Liver (tissue), 9 donors: ENCODE data around the gene UMAD1. TPM values are rescaled to one million over a fixed set of nuclear protein-coding genes. Genes with fewer than 3 reads are reported as not detected.
A peak's percentile ranks its signal among the peaks of the same experiment; 100 is the strongest.

Experiments
- DNase-seq: peaks from one replicate; pipeline ENCODE4 v3.0.0-alpha.2; 2017; ENCODE audit warnings: low spot score
- H3K27ac ChIP-seq, 2 donors: one replicate each; pipeline ENCODE4 v1.7.0; 2013; ENCODE audit warnings: inconsistent platforms in 2 of 2, low read length in 2 of 2, control low read depth in 1 of 2, low read depth in 1 of 2, mild to moderate bottlenecking in 1 of 2
- H3K27me3 ChIP-seq, 4 donors: one replicate each; pipeline versions ENCODE4 v1.6.1 to v1.7.0; 2013; ENCODE audit warnings: low read length in 3 of 4, inconsistent platforms in 1 of 4, mild to moderate bottlenecking in 1 of 4, moderate library complexity in 1 of 4; ENCODE audit not compliant: control insufficient read depth in 4 of 4, insufficient read depth in 4 of 4
- H3K36me3 ChIP-seq, 4 donors: one replicate each; pipeline versions ENCODE4 v1.6.1 to v1.7.0; 2013; ENCODE audit warnings: low read length in 3 of 4, mild to moderate bottlenecking in 3 of 4, low read depth in 1 of 4, moderate library complexity in 1 of 4; ENCODE audit not compliant: control insufficient read depth in 4 of 4, insufficient read depth in 3 of 4
- H3K4me1 ChIP-seq, 4 donors: one replicate each; pipeline versions ENCODE4 v1.6.1 to v1.7.0; 2013; ENCODE audit warnings: low read length in 3 of 4, mild to moderate bottlenecking in 3 of 4, moderate library complexity in 1 of 4; ENCODE audit not compliant: control insufficient read depth in 4 of 4, insufficient read depth in 4 of 4
- H3K4me3 ChIP-seq, 3 donors: one replicate each; pipeline versions ENCODE4 v1.6.1 to v1.7.0; 2013; ENCODE audit warnings: low read length in 3 of 3, control low read depth in 1 of 3, low read depth in 1 of 3, mild to moderate bottlenecking in 1 of 3
- H3K9ac ChIP-seq, 2 donors: one replicate each; pipeline ENCODE4 v1.7.0; 2013; ENCODE audit warnings: low read length in 2 of 2, mild to moderate bottlenecking in 2 of 2, moderate library complexity in 2 of 2, control low read depth in 1 of 2, low read depth in 1 of 2
- H3K9me3 ChIP-seq, 4 donors: one replicate each; pipeline versions ENCODE4 v1.6.1 to v1.7.0; 2013; ENCODE audit warnings: low read length in 3 of 4; ENCODE audit not compliant: control insufficient read depth in 4 of 4
- EGR1 ChIP-seq, 2 donors: IDR thresholded peaks; 2 replicates each; pipeline ENCODE4 v1.6.1; 2016 to 2018; ENCODE audit warnings: antibody characterized with exemption in 2 of 2, low read depth in 2 of 2
- FOXA1 ChIP-seq: IDR thresholded peaks from 2 replicates; pipeline ENCODE4 v1.6.1; 2016; ENCODE audit warnings: antibody characterized with exemption
- FOXA2 ChIP-seq: IDR thresholded peaks from 2 replicates; pipeline ENCODE4 v1.6.1; 2016; ENCODE audit warnings: antibody characterized with exemption
- GABPA ChIP-seq, 2 donors: IDR thresholded peaks in 1 of 2; conservative IDR thresholded peaks in 1 of 2; 2 replicates each; pipeline ENCODE4 v1.6.1; 2016; ENCODE audit warnings: antibody characterized with exemption in 2 of 2, mild to moderate bottlenecking in 1 of 2, moderate library complexity in 1 of 2
- HNF4A ChIP-seq, 2 donors: conservative IDR thresholded peaks; 2 replicates each; pipeline ENCODE4 v1.6.1; 2016; ENCODE audit warnings: antibody characterized with exemption in 2 of 2, mild to moderate bottlenecking in 2 of 2
- HNF4G ChIP-seq: IDR thresholded peaks from 2 replicates; pipeline ENCODE4 v1.6.1; 2016; ENCODE audit warnings: antibody characterized with exemption
- JUND ChIP-seq, 2 donors: IDR thresholded peaks; 2 replicates each; pipeline ENCODE4 v1.6.1; 2016; ENCODE audit warnings: antibody characterized with exemption in 2 of 2
- NR2F2 ChIP-seq: IDR thresholded peaks from 2 replicates; pipeline ENCODE4 v1.6.1; 2016; ENCODE audit warnings: antibody characterized with exemption
- RAD21 ChIP-seq, 2 donors: IDR thresholded peaks; 2 replicates each; pipeline ENCODE4 v1.6.1; 2016; ENCODE audit warnings: antibody characterized with exemption in 2 of 2, mild to moderate bottlenecking in 2 of 2
- RXRA ChIP-seq, 2 donors: IDR thresholded peaks; 2 replicates each; pipeline ENCODE4 v1.6.1; 2017 to 2018; ENCODE audit warnings: antibody characterized with exemption in 2 of 2, mild to moderate bottlenecking in 1 of 2
- SP1 ChIP-seq: IDR thresholded peaks from 2 replicates; pipeline ENCODE4 v1.6.1; 2018; ENCODE audit warnings: antibody characterized with exemption, mild to moderate bottlenecking
- TAF1 ChIP-seq: conservative IDR thresholded peaks from 2 replicates; pipeline ENCODE4 v1.6.1; 2016; ENCODE audit warnings: antibody characterized with exemption, mild to moderate bottlenecking
- YY1 ChIP-seq: IDR thresholded peaks from 2 replicates; pipeline ENCODE4 v1.6.1; 2016; ENCODE audit warnings: antibody characterized with exemption, mild to moderate bottlenecking
- WGBS: extraction: QIAGEN DNeasy Blood & Tissue Kit; methylation state at CpG from one replicate; pipeline ENCODE4 v1.1.7; 2013; 5-methylcytosine and 5-hydroxymethylcytosine counted together
- polyA plus RNA-seq, 2 donors: library from polyadenylated mRNA; stranded (reverse) in 1 of 2; unstranded in 1 of 2; fragments of 200-250 nt in 1 of 2; fragments of >200 nt in 1 of 2; fragmentation: Nextera tagmentation in 1 of 2; extraction: Ambion mirVana in 1 of 2; gene quantifications; one replicate each; pipeline versions ENCODE4 v1.2.1 to v1.2.3, GENCODE V29; 2013 to 2015
- total RNA-seq, 2 donors: library from RNA; depleted of rRNA; stranded (reverse); fragments of >200 nt; gene quantifications; one replicate each; pipeline ENCODE4 v1.2.3, GENCODE V29; 2014
- TF ChIP-seq, protein P1 (sequence below): IDR thresholded peaks from 2 replicates; pipeline ENCODE4 v1.6.1; 2016; ENCODE audit warnings: antibody characterized with exemption
- TF ChIP-seq, protein P2 (sequence below): IDR thresholded peaks from 2 replicates; pipeline ENCODE4 v1.6.1; 2016; ENCODE audit warnings: antibody characterized with exemption
- TF ChIP-seq, protein P3 (sequence below): IDR thresholded peaks from 2 replicates; pipeline ENCODE4 v1.6.1; 2016; ENCODE audit warnings: antibody characterized with exemption, mild to moderate bottlenecking
- TF ChIP-seq, protein P4 (sequence below): fragments of 150-350 bp; IDR thresholded peaks from 2 replicates; pipeline ENCODE4 v1.5.1; 2017; ENCODE audit warnings: improper control_type of control experiment, low read depth, low read length; ENCODE audit not compliant: missing input control
- TF ChIP-seq, protein P5 (sequence below): IDR thresholded peaks from 2 replicates; pipeline ENCODE4 v1.6.1; 2016; ENCODE audit warnings: antibody characterized with exemption
- donor health status: healthy.
- donor health status: healthy.
- donor health status: healthy.
- donor health status: healthy.
- donor health status: healthy.

Gene UMAD1
- total and polyA plus RNA-seq, 4 donors = 5.9 to 12.2 (median 7.9) TPM

DNA sequence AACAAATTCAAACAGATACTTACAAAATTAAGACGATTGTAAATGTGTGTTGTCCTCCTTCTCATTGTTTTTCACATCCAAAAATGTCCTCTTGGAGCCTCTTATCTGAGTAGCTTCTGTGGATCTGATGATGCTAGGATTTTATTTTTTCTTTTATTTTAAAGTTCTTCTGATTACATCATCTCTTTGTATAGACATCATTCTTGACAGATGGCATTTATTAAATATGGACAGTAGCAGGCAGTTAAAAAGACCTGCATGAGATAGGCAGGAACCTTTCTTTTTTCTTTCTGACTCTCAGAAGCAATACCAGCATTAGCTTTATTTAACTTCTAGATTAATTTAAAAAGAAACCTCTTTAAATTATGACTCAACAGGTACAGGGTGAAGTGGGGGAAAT, 77.9 kb downstream of the UMAD1 start, which contains the start of gene RPA3:
TSS of gene RPA3 (minus strand) at position 116 of the 400 bp plus-strand sequence. CDS start 78,189 bp downstream, outside the sequence.
- no peaks in the 10 kb centered on the region for H3K4me1 ChIP-seq
- WGBS = 89% methylated on average over 1 of the region's 1 CpG
- no peak within 1 kb of the TSS for H3K9ac ChIP-seq
- H3K27me3 ChIP-seq = no peaks in the 10 kb centered on the region
- no peak within 1 kb of the TSS for H3K4me3 ChIP-seq
- no peaks in the 10 kb centered on the region for H3K9me3 ChIP-seq
- no peak for DNase-seq
- no peak within 1 kb of the TSS for H3K27ac ChIP-seq
- TF ChIP-seq RAD21 (IDR thresholded peaks at IDR 0.05) (no peak), GABPA (IDR thresholded peaks at IDR 0.05 in 1 of 2, conservative IDR thresholded peaks at IDR 0.05 in 1 of 2) (no peak), SP1 (no peak), JUND (IDR thresholded peaks at IDR 0.05) (no peak), EGR1 (IDR thresholded peaks at IDR 0.05; ENCODE audit: low read depth in 2 of 2) (no peak), HNF4G (no peak)
- TF ChIP-seq, protein P1, sequence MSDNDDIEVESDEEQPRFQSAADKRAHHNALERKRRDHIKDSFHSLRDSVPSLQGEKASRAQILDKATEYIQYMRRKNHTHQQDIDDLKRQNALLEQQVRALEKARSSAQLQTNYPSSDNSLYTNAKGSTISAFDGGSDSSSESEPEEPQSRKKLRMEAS = no peak
- TF ChIP-seq, protein P2, sequence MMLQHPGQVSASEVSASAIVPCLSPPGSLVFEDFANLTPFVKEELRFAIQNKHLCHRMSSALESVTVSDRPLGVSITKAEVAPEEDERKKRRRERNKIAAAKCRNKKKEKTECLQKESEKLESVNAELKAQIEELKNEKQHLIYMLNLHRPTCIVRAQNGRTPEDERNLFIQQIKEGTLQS = no peak
- no peaks in the 10 kb centered on the region for H3K36me3 ChIP-seq

DNA sequence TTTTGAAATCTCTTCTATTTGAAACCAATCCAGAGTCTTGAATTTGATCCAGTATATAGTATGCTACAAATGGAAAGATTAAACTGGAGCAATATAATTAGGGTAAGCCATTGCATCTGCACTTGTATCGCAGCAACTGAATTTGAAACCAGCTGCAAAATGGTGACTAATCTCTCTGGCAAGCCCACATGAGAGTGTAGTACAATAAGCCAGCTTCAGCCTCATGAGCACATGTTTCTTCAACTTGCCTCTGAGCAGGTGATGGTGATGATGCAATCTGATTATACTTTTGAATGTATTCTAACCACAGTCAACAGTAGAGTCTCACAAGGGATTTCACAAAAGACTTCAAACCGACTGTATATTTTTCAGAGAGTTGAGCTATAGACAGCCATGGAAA, 78.7 kb downstream of the UMAD1 start:
- no peak for DNase-seq
- Histone ChIP-seq H3K4me3 (no peak overlapping the region), H3K36me3 (no peaks in the 10 kb centered on the region), H3K9me3 (no peaks in the 10 kb centered on the region), H3K27me3 (no peaks in the 10 kb centered on the region), H3K4me1 (no peaks in the 10 kb centered on the region), H3K9ac (no peak overlapping the region), H3K27ac (no peak overlapping the region)
- WGBS = 81% methylated on average over 2 of the region's 2 CpGs
- TF ChIP-seq, protein P1 = peak; percentile 18
- TF ChIP-seq, protein P2 = peak; percentile 69
- TF ChIP-seq JUND (IDR thresholded peaks at IDR 0.05) (no peak), YY1 (peak; percentile 19)

DNA sequence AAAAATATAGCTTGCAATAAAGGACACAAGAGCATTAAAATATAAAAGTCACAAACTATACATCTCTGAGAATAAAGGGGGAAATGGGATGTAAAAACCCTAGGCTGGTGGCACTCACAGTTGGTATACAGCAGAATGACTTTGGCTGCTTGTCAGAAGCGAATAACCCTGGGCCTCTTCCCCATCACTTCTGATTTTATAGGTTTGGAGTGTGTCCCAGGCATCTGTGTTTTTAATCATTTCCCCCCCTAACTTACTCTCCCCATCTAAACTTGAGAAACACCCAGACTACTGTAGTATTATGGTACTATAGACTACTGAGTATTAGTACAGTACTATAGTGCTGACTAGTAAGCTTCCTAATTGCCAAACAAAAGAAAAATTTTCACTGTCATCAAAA, 79.6 kb downstream of the UMAD1 start:
- WGBS = 96% methylated on average over 1 of the region's 1 CpG
- TF ChIP-seq, protein P3, sequence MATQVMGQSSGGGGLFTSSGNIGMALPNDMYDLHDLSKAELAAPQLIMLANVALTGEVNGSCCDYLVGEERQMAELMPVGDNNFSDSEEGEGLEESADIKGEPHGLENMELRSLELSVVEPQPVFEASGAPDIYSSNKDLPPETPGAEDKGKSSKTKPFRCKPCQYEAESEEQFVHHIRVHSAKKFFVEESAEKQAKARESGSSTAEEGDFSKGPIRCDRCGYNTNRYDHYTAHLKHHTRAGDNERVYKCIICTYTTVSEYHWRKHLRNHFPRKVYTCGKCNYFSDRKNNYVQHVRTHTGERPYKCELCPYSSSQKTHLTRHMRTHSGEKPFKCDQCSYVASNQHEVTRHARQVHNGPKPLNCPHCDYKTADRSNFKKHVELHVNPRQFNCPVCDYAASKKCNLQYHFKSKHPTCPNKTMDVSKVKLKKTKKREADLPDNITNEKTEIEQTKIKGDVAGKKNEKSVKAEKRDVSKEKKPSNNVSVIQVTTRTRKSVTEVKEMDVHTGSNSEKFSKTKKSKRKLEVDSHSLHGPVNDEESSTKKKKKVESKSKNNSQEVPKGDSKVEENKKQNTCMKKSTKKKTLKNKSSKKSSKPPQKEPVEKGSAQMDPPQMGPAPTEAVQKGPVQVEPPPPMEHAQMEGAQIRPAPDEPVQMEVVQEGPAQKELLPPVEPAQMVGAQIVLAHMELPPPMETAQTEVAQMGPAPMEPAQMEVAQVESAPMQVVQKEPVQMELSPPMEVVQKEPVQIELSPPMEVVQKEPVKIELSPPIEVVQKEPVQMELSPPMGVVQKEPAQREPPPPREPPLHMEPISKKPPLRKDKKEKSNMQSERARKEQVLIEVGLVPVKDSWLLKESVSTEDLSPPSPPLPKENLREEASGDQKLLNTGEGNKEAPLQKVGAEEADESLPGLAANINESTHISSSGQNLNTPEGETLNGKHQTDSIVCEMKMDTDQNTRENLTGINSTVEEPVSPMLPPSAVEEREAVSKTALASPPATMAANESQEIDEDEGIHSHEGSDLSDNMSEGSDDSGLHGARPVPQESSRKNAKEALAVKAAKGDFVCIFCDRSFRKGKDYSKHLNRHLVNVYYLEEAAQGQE = no peak
- TF ChIP-seq, protein P4, sequence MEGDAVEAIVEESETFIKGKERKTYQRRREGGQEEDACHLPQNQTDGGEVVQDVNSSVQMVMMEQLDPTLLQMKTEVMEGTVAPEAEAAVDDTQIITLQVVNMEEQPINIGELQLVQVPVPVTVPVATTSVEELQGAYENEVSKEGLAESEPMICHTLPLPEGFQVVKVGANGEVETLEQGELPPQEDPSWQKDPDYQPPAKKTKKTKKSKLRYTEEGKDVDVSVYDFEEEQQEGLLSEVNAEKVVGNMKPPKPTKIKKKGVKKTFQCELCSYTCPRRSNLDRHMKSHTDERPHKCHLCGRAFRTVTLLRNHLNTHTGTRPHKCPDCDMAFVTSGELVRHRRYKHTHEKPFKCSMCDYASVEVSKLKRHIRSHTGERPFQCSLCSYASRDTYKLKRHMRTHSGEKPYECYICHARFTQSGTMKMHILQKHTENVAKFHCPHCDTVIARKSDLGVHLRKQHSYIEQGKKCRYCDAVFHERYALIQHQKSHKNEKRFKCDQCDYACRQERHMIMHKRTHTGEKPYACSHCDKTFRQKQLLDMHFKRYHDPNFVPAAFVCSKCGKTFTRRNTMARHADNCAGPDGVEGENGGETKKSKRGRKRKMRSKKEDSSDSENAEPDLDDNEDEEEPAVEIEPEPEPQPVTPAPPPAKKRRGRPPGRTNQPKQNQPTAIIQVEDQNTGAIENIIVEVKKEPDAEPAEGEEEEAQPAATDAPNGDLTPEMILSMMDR = no peak
- TF ChIP-seq, protein P2 = no peak
- TF ChIP-seq FOXA2 (no peak), YY1 (no peak), NR2F2 (no peak), SP1 (no peak), FOXA1 (no peak), GABPA (IDR thresholded peaks at IDR 0.05 in 1 of 2, conservative IDR thresholded peaks at IDR 0.05 in 1 of 2) (no peak), JUND (IDR thresholded peaks at IDR 0.05) (no peak), HNF4A (conservative IDR thresholded peaks at IDR 0.05) (no peak), EGR1 (IDR thresholded peaks at IDR 0.05; ENCODE audit: low read depth in 2 of 2) (no peak), RAD21 (IDR thresholded peaks at IDR 0.05) (no peak), TAF1 (no peak), HNF4G (no peak), RXRA (IDR thresholded peaks at IDR 0.05) (no peak)
- TF ChIP-seq, protein P5, sequence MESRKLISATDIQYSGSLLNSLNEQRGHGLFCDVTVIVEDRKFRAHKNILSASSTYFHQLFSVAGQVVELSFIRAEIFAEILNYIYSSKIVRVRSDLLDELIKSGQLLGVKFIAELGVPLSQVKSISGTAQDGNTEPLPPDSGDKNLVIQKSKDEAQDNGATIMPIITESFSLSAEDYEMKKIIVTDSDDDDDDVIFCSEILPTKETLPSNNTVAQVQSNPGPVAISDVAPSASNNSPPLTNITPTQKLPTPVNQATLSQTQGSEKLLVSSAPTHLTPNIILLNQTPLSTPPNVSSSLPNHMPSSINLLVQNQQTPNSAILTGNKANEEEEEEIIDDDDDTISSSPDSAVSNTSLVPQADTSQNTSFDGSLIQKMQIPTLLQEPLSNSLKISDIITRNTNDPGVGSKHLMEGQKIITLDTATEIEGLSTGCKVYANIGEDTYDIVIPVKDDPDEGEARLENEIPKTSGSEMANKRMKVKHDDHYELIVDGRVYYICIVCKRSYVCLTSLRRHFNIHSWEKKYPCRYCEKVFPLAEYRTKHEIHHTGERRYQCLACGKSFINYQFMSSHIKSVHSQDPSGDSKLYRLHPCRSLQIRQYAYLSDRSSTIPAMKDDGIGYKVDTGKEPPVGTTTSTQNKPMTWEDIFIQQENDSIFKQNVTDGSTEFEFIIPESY = no peak
- TF ChIP-seq, protein P1 = no peak
- H3K4me1 ChIP-seq = no peaks in the 10 kb centered on the region

More for the DNA sequence above, 79.6 kb downstream of the UMAD1 start:
- Histone ChIP-seq H3K9me3 (no peaks in the 10 kb centered on the region), H3K27me3 (no peaks in the 10 kb centered on the region), H3K27ac (no peak overlapping the region), H3K36me3 (no peaks in the 10 kb centered on the region), H3K9ac (no peak overlapping the region), H3K4me3 (no peak overlapping the region)
- no peak for DNase-seq
